Measurements from ENCODE around the gene RBM19.

- TF ChIP-seq CTCF (IDR thresholded peaks at IDR 0.05; ENCODE audit: low read depth, low read length, poor library complexity, severe bottlenecking) (no peak), EZH2phosphoT487 (IDR thresholded peaks at IDR 0.05; ENCODE audit: borderline replicate concordance, low read length) (no peak)
Measured at GRCh38 chr12:113950873-113951272, 15.3 kb downstream of the RBM19 start.
